ENCODE measurements around the gene SCAMP3. TPM values are rescaled to one million over a fixed set of nuclear protein-coding genes. Genes with fewer than 3 reads are reported as not detected.

SCAMP3 gene
- total and polyA plus RNA-seq, 10 of the 15 experiments (the other 5 are each of a cell fraction or from before 2014, with no cell fraction given), result 17.2 to 133 (median 87.3) TPM

DNA sequence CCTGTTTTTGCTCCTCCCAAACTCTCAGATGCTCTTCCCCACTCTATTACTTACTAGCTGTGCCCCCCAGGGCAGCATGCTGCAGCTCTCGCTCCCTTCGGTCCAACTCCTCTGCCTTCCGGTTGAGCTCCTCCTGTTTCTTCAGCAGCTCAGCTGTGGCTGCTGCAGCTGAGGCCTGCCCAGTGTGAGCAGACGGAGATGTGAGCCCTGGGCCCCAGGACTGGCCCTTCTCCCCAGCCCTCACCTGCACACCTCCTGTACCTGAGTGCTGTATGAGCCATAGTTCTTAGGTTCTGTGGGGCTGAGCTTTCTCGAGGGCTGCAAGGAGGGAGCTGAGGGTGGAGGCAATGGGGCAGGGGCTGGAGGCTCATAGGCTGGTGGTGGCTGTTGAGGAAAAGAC is 1.9 kb downstream of the SCAMP3 start:
- Histone ChIP-seq H3K27ac (ENCODE audit: control insufficient read depth, insufficient read depth) (no peak overlapping the region), H3K27me3 (replicated peaks in 1 of 2; ENCODE audit: control insufficient read depth in 2 of 2, insufficient read depth in 2 of 2, low read length in 1 of 2) (no peaks in the 10 kb centered on the region), H2AFZ (ENCODE audit: control insufficient read depth, low read depth, low read length) (no peak overlapping the region), H3K4me3 (no peak overlapping the region), H3K4me2 (ENCODE audit: control insufficient read depth, insufficient read depth) (peak overlapping the region; percentile 91; the same call in 1 of the 2 replicates), H3K9ac (ENCODE audit: control insufficient read depth, insufficient read depth, low read length) (no peak overlapping the region), H4K20me1 (ENCODE audit: control insufficient read depth, insufficient read depth) (no peaks in the 10 kb centered on the region), H3K36me3 (ENCODE audit: control insufficient read depth in 2 of 2, insufficient read depth in 2 of 2, low read length in 1 of 2) (peaks cover 12% of the 10 kb centered on the region in 2 experiments; a peak in 3 of 4 replicates), H3K4me1 (ENCODE audit: control insufficient read depth, insufficient read depth, low read length) (peaks cover 11% of the 10 kb centered on the region), H3K79me2 (ENCODE audit: control insufficient read depth, insufficient read depth, low read length) (peaks cover 20% of the 10 kb centered on the region), H3K9me3 (replicated peaks; ENCODE audit: control insufficient read depth, insufficient read depth, low read length) (no peaks in the 10 kb centered on the region)
- ChIA-PET SMC1A (ENCODE audit: uncharacterized antibody, unreplicated experiment) (interaction anchor here (0.8 to 1.2 kb wide), 3 partner anchors 8 to 57 kb away, joined by 3 to 4 read pairs (median 3); no protein-coding TSS in a partner anchor), POLR2A (interaction anchor here (0.6 to 1.7 kb wide), 5 partner anchors 13 to 90 kb away, joined by 3 to 5 read pairs (median 4); partner anchors contain the start of gene CLK2), CTCF (interaction anchor here (1.3 to 4.3 kb wide), 4 partner anchors 10 to 67 kb away, joined by 3 to 78 read pairs (median 12); partner anchors contain the start of gene FDPS), RAD21 (ENCODE audit: unreplicated experiment) (interaction anchor here (1.0 to 4.2 kb wide), 2 partner anchors 10 to 63 kb away, joined by 3 to 26 read pairs; no protein-coding TSS in a partner anchor)
- DNase-seq (ENCODE audit: low read depth, low spot score) (no peak), ATAC-seq (no peak), FAIRE-seq (no peak)
- no TSS peak for BruUV-seq (replicated peaks)
- intact Hi-C loops (cut with micrococcal nuclease; ENCODE audit: unreplicated experiment), result no loop called here
- 94% methylated on average over 5 of the region's 5 CpGs for WGBS (ENCODE audit: insufficient coverage, insufficient replicate concordance, low lambda C conversion rate, missing lambda C conversion rate)
- in situ Hi-C loops (cut with MboI), result no loop called here
- TF ChIP-seq BCL11A (IDR thresholded peaks at IDR 0.05; ENCODE audit: low read depth, low read length) (no peak), SRF (IDR thresholded peaks at IDR 0.05; ENCODE audit: low read depth in 2 of 2, low read length in 2 of 2) (no peak), POLR2A (IDR thresholded peaks at IDR 0.05; ENCODE audit: low read depth, low read length) (peak; percentile 25; the same call in 1 of the 2 replicates), SUPT20H (IDR thresholded peaks at IDR 0.05; ENCODE audit: borderline replicate concordance, control insufficient read depth, low read depth, low read length) (no peak)
- TF ChIP-seq, protein P1, sequence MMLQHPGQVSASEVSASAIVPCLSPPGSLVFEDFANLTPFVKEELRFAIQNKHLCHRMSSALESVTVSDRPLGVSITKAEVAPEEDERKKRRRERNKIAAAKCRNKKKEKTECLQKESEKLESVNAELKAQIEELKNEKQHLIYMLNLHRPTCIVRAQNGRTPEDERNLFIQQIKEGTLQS (IDR thresholded peaks at IDR 0.05; ENCODE audit: borderline replicate concordance, extremely low read depth, low read depth, low read length), result no peak

Measured in GM12878 (cell line).